ENCODE data around the gene MAN1A1. TPM values are rescaled to one million over a fixed set of nuclear protein-coding genes. Genes with fewer than 3 reads are reported as not detected.

Gene MAN1A1
- total RNA-seq, 2 donors from 2014 or later: 24.8 to 35.8 TPM

GRCh38 chr6:119210596-119210995 is 139.0 kb downstream of the MAN1A1 start:
- Histone ChIP-seq H3K9me3 (no peaks in the 10 kb centered on the region), H3K27ac (no peak overlapping the region), H3K4me1 (no peaks in the 10 kb centered on the region), H3K4me3 (no peak overlapping the region), H3K36me3 (no peaks in the 10 kb centered on the region), H3K27me3 (no peaks in the 10 kb centered on the region)
- no peak for DNase-seq (ENCODE audit: low spot score)
- no peak for TF ChIP-seq CTCF (IDR thresholded peaks at IDR 0.05)

- Histone ChIP-seq H3K9me3 (no peaks in the 10 kb centered on the region), H3K4me3 (no peak overlapping the region)
- TF ChIP-seq CTCF (IDR thresholded peaks at IDR 0.05): no peak
Observed at GRCh38 chr6:119209452-119210205, 139.9 kb downstream of the MAN1A1 start.

GRCh38 chr6:119207971-119208725 is 141.4 kb downstream of the MAN1A1 start:
- H3K4me1 ChIP-seq: no peaks in the 10 kb centered on the region
- H3K27ac ChIP-seq: no peak overlapping the region
- no peak for DNase-seq (ENCODE audit: low spot score)
- peaks cover 9% of the 10 kb centered on the region for H3K36me3 ChIP-seq
- no peaks in the 10 kb centered on the region for H3K9me3 ChIP-seq
- no peak overlapping the region for H3K4me3 ChIP-seq
- no peaks in the 10 kb centered on the region for H3K27me3 ChIP-seq
- no peak for TF ChIP-seq CTCF (IDR thresholded peaks at IDR 0.05)

More at GRCh38 chr6:119209452-119210205, 139.9 kb downstream of the MAN1A1 start:
- no peak overlapping the region for H3K27ac ChIP-seq
- H3K36me3 ChIP-seq: no peaks in the 10 kb centered on the region
- DNase-seq (ENCODE audit: low spot score): no peak
- H3K4me1 ChIP-seq: no peaks in the 10 kb centered on the region
- no peaks in the 10 kb centered on the region for H3K27me3 ChIP-seq

GRCh38 chr6:119207327-119207726 is 142.2 kb downstream of the MAN1A1 start:
- no peak for DNase-seq (ENCODE audit: low spot score)
- TF ChIP-seq CTCF (IDR thresholded peaks at IDR 0.05): no peak
- H3K36me3 ChIP-seq: peaks cover 9% of the 10 kb centered on the region

GRCh38 chr6:119205911-119206618 is 143.5 kb downstream of the MAN1A1 start:
- DNase-seq (ENCODE audit: low spot score): no peak
- no peaks in the 10 kb centered on the region for H3K9me3 ChIP-seq
- H3K4me1 ChIP-seq: no peaks in the 10 kb centered on the region
- H3K36me3 ChIP-seq: peaks cover 17% of the 10 kb centered on the region
- no peak overlapping the region for H3K27ac ChIP-seq
- no peak overlapping the region for H3K4me3 ChIP-seq
- H3K27me3 ChIP-seq: no peaks in the 10 kb centered on the region
- no peak for TF ChIP-seq CTCF (IDR thresholded peaks at IDR 0.05)

More at GRCh38 chr6:119207327-119207726, 142.2 kb downstream of the MAN1A1 start:
- H3K9me3 ChIP-seq: no peaks in the 10 kb centered on the region
- no peaks in the 10 kb centered on the region for H3K4me1 ChIP-seq
- no peak overlapping the region for H3K4me3 ChIP-seq
- no peak overlapping the region for H3K27ac ChIP-seq
- H3K27me3 ChIP-seq: no peaks in the 10 kb centered on the region

Data from right atrium auricular region (tissue), 2 donors.